K562 (cell line): ENCODE measurements around the gene NECTIN3. TPM values are rescaled to one million over a fixed set of nuclear protein-coding genes. Genes with fewer than 3 reads are reported as not detected.

ENCODE experiments used
- CAMTA2 ChIP-seq: fragments of 250-450 bp; sonication (Bioruptor Pico); conservative IDR thresholded peaks from 2 replicates; pipeline ENCODE4 v1.5.1; 2022
- CEBPZ ChIP-seq: fragments of 150-350 bp; IDR thresholded peaks from 2 replicates; pipeline ENCODE4 v1.6.1; 2014; ENCODE audit warnings: low read depth, mild to moderate bottlenecking, low read length, borderline replicate concordance
- CHCHD3 ChIP-seq: fragments of 250-450 bp; sonication (Bioruptor Pico); IDR thresholded peaks from 2 replicates; pipeline ENCODE4 v2.1.2; 2022; ENCODE audit warnings: mild to moderate bottlenecking
- KLF13 ChIP-seq: fragments of 450-650 bp; IDR thresholded peaks from 2 replicates; pipeline ENCODE4 v1.6.1; 2016; ENCODE audit warnings: missing genetic modification characterization, low read depth, mild to moderate bottlenecking, missing compliant biosample characterization, moderate library complexity, borderline replicate concordance
- LEF1 ChIP-seq: fragments of 450-650 bp; IDR thresholded peaks from 2 replicates; pipeline ENCODE4 v1.6.1; 2016; ENCODE audit warnings: mild to moderate bottlenecking
- MYC ChIP-seq, 2 experiments: fragments of 250-450 bp in 1 of 2; sonication (Bioruptor Pico) in 1 of 2; IDR thresholded peaks; 2 replicates each; pipeline versions ENCODE4 v1.5.1 to v1.6.1; 2012 to 2021; ENCODE audit warnings: low read depth in 2 of 2, borderline replicate concordance in 1 of 2, improper control_type of control experiment in 1 of 2, low read length in 1 of 2, mild to moderate bottlenecking in 1 of 2, moderate library complexity in 1 of 2
- NFE2L1 ChIP-seq: fragments of 450-650 bp; IDR thresholded peaks from 2 replicates; pipeline ENCODE4 v1.6.1; 2016; ENCODE audit warnings: missing genetic modification characterization, low read depth, mild to moderate bottlenecking, missing compliant biosample characterization, moderate library complexity, borderline replicate concordance
- NFYB ChIP-seq: IDR thresholded peaks from 2 replicates; pipeline ENCODE4 v1.6.1; 2011; ENCODE audit warnings: mild to moderate bottlenecking, moderate library complexity; ENCODE audit not compliant: insufficient read length; ENCODE audit errors: extremely low read depth
- PCBP1 ChIP-seq: fragments of 200-400 bp; formaldehyde crosslinking; IDR thresholded peaks from 2 replicates; pipeline ENCODE4 v1.6.1; 2018; ENCODE audit warnings: mild to moderate bottlenecking, low read depth, low read length; ENCODE audit not compliant: poor library complexity, severe bottlenecking
- POLR3A ChIP-seq: IDR thresholded peaks from 2 replicates; pipeline ENCODE4 v1.6.1; 2011; ENCODE audit warnings: borderline replicate concordance, mild to moderate bottlenecking, moderate library complexity; ENCODE audit not compliant: insufficient read length, insufficient read depth; ENCODE audit errors: extremely low read depth
- SMAD4 ChIP-seq: fragments of 250-450 bp; sonication (Bioruptor Pico); conservative IDR thresholded peaks from 2 replicates; pipeline ENCODE4 v1.8.0; 2021; ENCODE audit warnings: inconsistent platforms, mild to moderate bottlenecking, moderate library complexity
- TCFL5 ChIP-seq: fragments of 250-450 bp; sonication (Bioruptor Pico); conservative IDR thresholded peaks from 2 replicates; pipeline ENCODE4 v1.6.1; 2021; ENCODE audit warnings: mild to moderate bottlenecking, moderate library complexity, matching md5 sums
- ZNF316 ChIP-seq: fragments of 450-650 bp; IDR thresholded peaks from 2 replicates; pipeline ENCODE4 v1.6.1; 2016
- ZNF830 ChIP-seq: fragments of 250-450 bp; sonication (Bioruptor Pico); IDR thresholded peaks from 2 replicates; pipeline ENCODE4 v1.5.0; 2021; ENCODE audit warnings: mild to moderate bottlenecking
- polyA plus RNA-seq, 8 experiments: library from polyadenylated mRNA; depleted of rRNA in 4 of 8; stranded (reverse) in 5 of 8; unstranded in 3 of 8; fragments of >200 nt; fragmentation: Nextera tagmentation in 2 of 8; fragmentation: Illumina TruSeq in 1 of 8; extraction: Ambion mirVana in 2 of 8; extraction: Trizol in 1 of 8; gene quantifications; 2 replicates each; pipeline versions ENCODE4 v1.2.1 to v1.2.3, GENCODE V29; 2011 to 2014; ENCODE audit warnings: inconsistent platforms in 1 of 8, missing spikeins in 1 of 8
- total RNA-seq, 7 experiments: library from RNA; depleted of rRNA in 6 of 7; stranded (reverse); fragments of >200 nt in 6 of 7; fragmentation: Illumina TruSeq in 2 of 7; extraction: Trizol in 2 of 7; gene quantifications; 2 replicates each; pipeline versions ENCODE4 v1.2.1 to v1.2.3, GENCODE V29; 2011 to 2021; ENCODE audit warnings: low replicate concordance in 1 of 7
- TF ChIP-seq, protein P1 (sequence below): fragments of 250-450 bp; sonication (Bioruptor Pico); IDR thresholded peaks from 2 replicates; pipeline ENCODE4 v1.5.0; 2020; ENCODE audit warnings: mild to moderate bottlenecking
- TF ChIP-seq, protein P2 (sequence below), 2 experiments: IDR thresholded peaks in 1 of 2; conservative IDR thresholded peaks in 1 of 2; 2 replicates each; pipeline ENCODE4 v1.6.1; 2016; ENCODE audit warnings: low read depth in 2 of 2, mild to moderate bottlenecking in 1 of 2, missing compliant biosample characterization in 1 of 2, missing genetic modification characterization in 1 of 2, moderate library complexity in 1 of 2
- TF ChIP-seq, protein P3 (sequence below): sonication (generic); formaldehyde crosslinking; IDR thresholded peaks from 2 replicates; pipeline ENCODE4 v1.8.0; 2022; ENCODE audit warnings: mild to moderate bottlenecking, missing genetic modification reagents

The NECTIN3 gene
- total and polyA plus RNA-seq, 9 of the 15 experiments (the other 6 are each of a cell fraction or from before 2014, with no cell fraction given) = 0.16 TPM; not detected in 8

GRCh38 chr3:111071257-111072030 is at the start of gene NECTIN3 (continued):
- TF ChIP-seq PCBP1 (no peak), CHCHD3 (CRISPR knock-in tag) (no peak), POLR3A (no peak), NFE2L1 (tag) (no peak), TCFL5 (CRISPR knock-in tag) (no peak), MYC (IDR thresholded peaks at IDR 0.05; ENCODE audit: low read depth, low read length) (no peak), MYC (CRISPR knock-in tag; IDR thresholded peaks at IDR 0.05; ENCODE audit: borderline replicate concordance, low read depth) (no peak), NFYB (no peak), CAMTA2 (no peak), SMAD4 (no peak), ZNF830 (CRISPR knock-in tag) (no peak), ZNF316 (no peak), CEBPZ (no peak), LEF1 (no peak), KLF13 (tag) (no peak)
- TF ChIP-seq, protein P1, sequence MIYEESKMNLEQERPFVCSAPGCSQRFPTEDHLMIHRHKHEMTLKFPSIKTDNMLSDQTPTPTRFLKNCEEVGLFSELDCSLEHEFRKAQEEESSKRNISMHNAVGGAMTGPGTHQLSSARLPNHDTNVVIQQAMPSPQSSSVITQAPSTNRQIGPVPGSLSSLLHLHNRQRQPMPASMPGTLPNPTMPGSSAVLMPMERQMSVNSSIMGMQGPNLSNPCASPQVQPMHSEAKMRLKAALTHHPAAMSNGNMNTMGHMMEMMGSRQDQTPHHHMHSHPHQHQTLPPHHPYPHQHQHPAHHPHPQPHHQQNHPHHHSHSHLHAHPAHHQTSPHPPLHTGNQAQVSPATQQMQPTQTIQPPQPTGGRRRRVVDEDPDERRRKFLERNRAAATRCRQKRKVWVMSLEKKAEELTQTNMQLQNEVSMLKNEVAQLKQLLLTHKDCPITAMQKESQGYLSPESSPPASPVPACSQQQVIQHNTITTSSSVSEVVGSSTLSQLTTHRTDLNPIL (CRISPR knock-in tag) = no peak
- TF ChIP-seq, protein P2, sequence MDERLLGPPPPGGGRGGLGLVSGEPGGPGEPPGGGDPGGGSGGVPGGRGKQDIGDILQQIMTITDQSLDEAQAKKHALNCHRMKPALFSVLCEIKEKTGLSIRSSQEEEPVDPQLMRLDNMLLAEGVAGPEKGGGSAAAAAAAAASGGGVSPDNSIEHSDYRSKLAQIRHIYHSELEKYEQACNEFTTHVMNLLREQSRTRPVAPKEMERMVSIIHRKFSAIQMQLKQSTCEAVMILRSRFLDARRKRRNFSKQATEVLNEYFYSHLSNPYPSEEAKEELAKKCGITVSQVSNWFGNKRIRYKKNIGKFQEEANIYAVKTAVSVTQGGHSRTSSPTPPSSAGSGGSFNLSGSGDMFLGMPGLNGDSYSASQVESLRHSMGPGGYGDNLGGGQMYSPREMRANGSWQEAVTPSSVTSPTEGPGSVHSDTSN (CRISPR knock-in tag; IDR thresholded peaks at IDR 0.05; ENCODE audit: low read depth) = no peak
- TF ChIP-seq, protein P2 (tag; conservative IDR thresholded peaks at IDR 0.05; ENCODE audit: low read depth) = no peak
- TF ChIP-seq, protein P3, sequence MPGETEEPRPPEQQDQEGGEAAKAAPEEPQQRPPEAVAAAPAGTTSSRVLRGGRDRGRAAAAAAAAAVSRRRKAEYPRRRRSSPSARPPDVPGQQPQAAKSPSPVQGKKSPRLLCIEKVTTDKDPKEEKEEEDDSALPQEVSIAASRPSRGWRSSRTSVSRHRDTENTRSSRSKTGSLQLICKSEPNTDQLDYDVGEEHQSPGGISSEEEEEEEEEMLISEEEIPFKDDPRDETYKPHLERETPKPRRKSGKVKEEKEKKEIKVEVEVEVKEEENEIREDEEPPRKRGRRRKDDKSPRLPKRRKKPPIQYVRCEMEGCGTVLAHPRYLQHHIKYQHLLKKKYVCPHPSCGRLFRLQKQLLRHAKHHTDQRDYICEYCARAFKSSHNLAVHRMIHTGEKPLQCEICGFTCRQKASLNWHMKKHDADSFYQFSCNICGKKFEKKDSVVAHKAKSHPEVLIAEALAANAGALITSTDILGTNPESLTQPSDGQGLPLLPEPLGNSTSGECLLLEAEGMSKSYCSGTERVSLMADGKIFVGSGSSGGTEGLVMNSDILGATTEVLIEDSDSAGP = no peak
